GM23338 (cell line): ENCODE measurements around the gene ST3GAL2. TPM values are rescaled to one million over a fixed set of nuclear protein-coding genes. Genes with fewer than 3 reads are reported as not detected.

ENCODE experiments used
- ATAC-seq: fragments of 200-7000 bp; cut with Tn5 transposase; 3 replicates; pipeline ENCODE4 v1.9.1; 2020
- DNase-seq: peaks from one replicate; pipeline ENCODE4 v3.0.0-alpha.2; 2015; ENCODE audit warnings: low spot score
- H2AFZ ChIP-seq: fragments of 200-600 bp; sonication (generic); 2 replicates; pipeline ENCODE4 v1.8.0; 2016; ENCODE audit warnings: antibody characterized with exemption, mild to moderate bottlenecking, moderate library complexity
- H3F3A ChIP-seq: fragments of 200-600 bp; sonication (generic); replicated peaks from 2 replicates; pipeline ENCODE4 v1.8.0; 2017; ENCODE audit warnings: antibody characterized with exemption, mixed run types, low read depth
- H3K27ac ChIP-seq: fragments of 200-600 bp; sonication (generic); 2 replicates; pipeline ENCODE4 v1.6.1; 2016; ENCODE audit warnings: low read depth
- H3K27me3 ChIP-seq: fragments of 200-600 bp; sonication (generic); 2 replicates; pipeline ENCODE4 v1.8.0; 2016; ENCODE audit warnings: mild to moderate bottlenecking, mixed run types, moderate library complexity; ENCODE audit not compliant: insufficient read depth
- H3K36me3 ChIP-seq: fragments of 200-600 bp; sonication (generic); 2 replicates; pipeline ENCODE4 v1.8.0; 2016; ENCODE audit warnings: mild to moderate bottlenecking; ENCODE audit not compliant: insufficient read depth
- H3K4me1 ChIP-seq: fragments of 200-600 bp; sonication (generic); 2 replicates; pipeline ENCODE4 v1.8.0; 2016; ENCODE audit warnings: mild to moderate bottlenecking, moderate library complexity; ENCODE audit not compliant: insufficient read depth
- H3K4me2 ChIP-seq: fragments of 200-600 bp; sonication (generic); 2 replicates; pipeline ENCODE4 v1.7.1; 2017; ENCODE audit warnings: mixed run types
- H3K4me3 ChIP-seq: fragments of 200-600 bp; sonication (generic); 2 replicates; pipeline ENCODE4 v1.6.1; 2016; ENCODE audit warnings: mixed run types
- H3K79me2 ChIP-seq: fragments of 200-600 bp; sonication (generic); replicated peaks from 2 replicates; pipeline ENCODE4 v1.8.0; 2017; ENCODE audit warnings: mild to moderate bottlenecking; ENCODE audit not compliant: insufficient read depth
- H3K9me2 ChIP-seq: fragments of 200-600 bp; sonication (generic); 2 replicates; pipeline ENCODE4 v1.8.0; 2017; ENCODE audit not compliant: insufficient read depth
- H4K20me1 ChIP-seq: fragments of 200-600 bp; sonication (generic); replicated peaks from 2 replicates; pipeline ENCODE4 v1.8.0; 2017; ENCODE audit warnings: mild to moderate bottlenecking; ENCODE audit not compliant: insufficient read depth
- H3K27ac Mint-ChIP-seq: 2 replicates; pipeline ENCODE4 v1.8.0; 2020; ENCODE audit warnings: inconsistent platforms, mild to moderate bottlenecking, moderate library complexity, mixed read lengths
- H3K27me3 Mint-ChIP-seq: 3 replicates; pipeline ENCODE4 v1.8.0; 2022; ENCODE audit warnings: low read depth, mild to moderate bottlenecking, moderate library complexity, mixed read lengths, inconsistent platforms; ENCODE audit not compliant: insufficient read depth, poor library complexity
- H3K36me3 Mint-ChIP-seq: 3 replicates; pipeline ENCODE4 v1.8.0; 2021; ENCODE audit warnings: low read depth, mild to moderate bottlenecking, inconsistent platforms, moderate library complexity, mixed read lengths
- H3K4me1 Mint-ChIP-seq: 3 replicates; pipeline ENCODE4 v1.8.0; 2020; ENCODE audit warnings: mild to moderate bottlenecking, inconsistent platforms, mixed read lengths
- H3K4me3 Mint-ChIP-seq: 3 replicates; pipeline ENCODE4 v1.8.0; 2021; ENCODE audit warnings: moderate library complexity, mild to moderate bottlenecking, inconsistent platforms, mixed read lengths
- H3K9me3 Mint-ChIP-seq: 3 replicates; pipeline ENCODE4 v1.8.0; 2020; ENCODE audit warnings: moderate library complexity, mild to moderate bottlenecking, inconsistent platforms, mixed read lengths
- CREB1 ChIP-seq: fragments of 250-450 bp; sonication (Bioruptor Pico); IDR thresholded peaks from 2 replicates; pipeline ENCODE4 v1.5.0; 2020; ENCODE audit warnings: low read depth, mild to moderate bottlenecking, moderate library complexity
- CTCF ChIP-seq, 2 experiments: fragments of 200-600 bp in 1 of 2; sonication (generic) in 1 of 2; conservative IDR thresholded peaks; 2 replicates each; pipeline versions ENCODE4 v1.5.1 to v1.6.1; 2016 to 2017; ENCODE audit warnings: antibody characterized with exemption in 2 of 2, low read depth in 2 of 2, mild to moderate bottlenecking in 2 of 2, moderate library complexity in 1 of 2
- NANOG ChIP-seq: IDR thresholded peaks from 2 replicates; pipeline ENCODE4 v1.6.1; 2016; ENCODE audit warnings: antibody characterized with exemption, borderline replicate concordance
- ZNF114 ChIP-seq: fragments of 250-450 bp; sonication (Bioruptor Pico); IDR thresholded peaks from 2 replicates; pipeline ENCODE4 v1.5.0; 2020; ENCODE audit warnings: mild to moderate bottlenecking, moderate library complexity
- ZNF331 ChIP-seq: fragments of 250-450 bp; sonication (Bioruptor Pico); IDR thresholded peaks from 2 replicates; pipeline ENCODE4 v1.5.0; 2020; ENCODE audit warnings: low read depth, mild to moderate bottlenecking, moderate library complexity
- polyA plus RNA-seq: library from polyadenylated mRNA; unstranded; fragments of >200 nt; fragmentation: Nextera tagmentation; extraction: Ambion mirVana; gene quantifications from 2 replicates; pipeline ENCODE4 v1.2.1, GENCODE V29; 2016
- total RNA-seq: library from RNA; depleted of rRNA; stranded (reverse); fragments of >200 nt; shearing (Covaris generic); gene quantifications from 2 replicates; pipeline ENCODE4 v1.2.3, GENCODE V29; 2014
- TF ChIP-seq, protein P1 (sequence below): IDR thresholded peaks from one replicate; pipeline ENCODE4 v1.6.1; 2018; ENCODE audit warnings: antibody characterized with exemption; ENCODE audit not compliant: unreplicated experiment

ST3GAL2 gene
- total and polyA plus RNA-seq, 2 experiments from 2014 or later = 12.3 to 39.8 TPM

- Histone ChIP-seq H3K79me2 (no peaks in the 10 kb centered on the region), H3F3A (no peaks in the 10 kb centered on the region; the same call in none of the 2 replicates), H3K4me3 (no peak overlapping the region), H3K27me3 (no peaks in the 10 kb centered on the region), H4K20me1 (no peaks in the 10 kb centered on the region; the same call in 1 of the 2 replicates), H3K9me2 (no peaks in the 10 kb centered on the region), H3K36me3 (peaks cover 12% of the 10 kb centered on the region; the same call in 1 of the 2 replicates), H3K27ac (no peak overlapping the region), H3K4me2 (no peak overlapping the region), H3K4me1 (no peaks in the 10 kb centered on the region), H2AFZ (no peak overlapping the region)
- DNase-seq (no peak), ATAC-seq (no peak)
- Mint-ChIP-seq H3K27ac (no peak overlapping the region), H3K27me3 (peaks cover 8% of the 10 kb centered on the region), H3K36me3 (peaks cover 27% of the 10 kb centered on the region), H3K4me3 (no peak overlapping the region), H3K9me3 (no peaks in the 10 kb centered on the region), H3K4me1 (no peaks in the 10 kb centered on the region)
- TF ChIP-seq CTCF (conservative IDR thresholded peaks at IDR 0.05; ENCODE audit: low read depth in 2 of 2) (no peak), NANOG (no peak), ZNF331 (no peak)
Observed at GRCh38 chr16:70391446-70391845, 47.5 kb downstream of the ST3GAL2 start.

DNA sequence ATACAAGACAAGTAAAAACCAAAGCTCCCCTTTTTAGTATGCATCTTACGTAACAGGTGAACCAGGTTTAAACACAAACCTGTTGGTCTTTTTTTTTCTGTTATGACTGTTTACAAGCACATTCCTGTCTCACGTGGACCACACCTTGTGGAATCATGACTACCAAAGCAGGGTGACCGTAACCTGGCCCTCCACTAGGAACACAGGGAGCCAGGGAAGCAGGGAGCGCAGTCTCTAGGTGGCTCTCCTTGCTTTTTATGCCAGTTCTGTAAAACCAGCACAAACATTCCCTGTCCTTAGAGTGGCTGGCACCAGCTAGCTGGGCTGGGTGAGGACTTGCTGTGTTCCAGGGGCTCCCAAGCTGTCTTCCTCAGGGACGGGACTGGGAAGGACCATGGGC is 48.1 kb downstream of the ST3GAL2 start:
- Mint-ChIP-seq H3K9me3 (no peaks in the 10 kb centered on the region), H3K4me1 (no peaks in the 10 kb centered on the region), H3K4me3 (no peak overlapping the region), H3K36me3 (peaks cover 27% of the 10 kb centered on the region), H3K27ac (no peak overlapping the region), H3K27me3 (peaks cover 8% of the 10 kb centered on the region)
- H3K79me2 ChIP-seq = no peaks in the 10 kb centered on the region
- H3K27ac ChIP-seq = no peak overlapping the region
- H3K4me1 ChIP-seq = no peaks in the 10 kb centered on the region
- H3K4me3 ChIP-seq = no peak overlapping the region
- ATAC-seq (no peak), DNase-seq (no peak)
- H4K20me1 ChIP-seq = no peaks in the 10 kb centered on the region
- H3K4me2 ChIP-seq = no peak overlapping the region
- TF ChIP-seq, protein P1, sequence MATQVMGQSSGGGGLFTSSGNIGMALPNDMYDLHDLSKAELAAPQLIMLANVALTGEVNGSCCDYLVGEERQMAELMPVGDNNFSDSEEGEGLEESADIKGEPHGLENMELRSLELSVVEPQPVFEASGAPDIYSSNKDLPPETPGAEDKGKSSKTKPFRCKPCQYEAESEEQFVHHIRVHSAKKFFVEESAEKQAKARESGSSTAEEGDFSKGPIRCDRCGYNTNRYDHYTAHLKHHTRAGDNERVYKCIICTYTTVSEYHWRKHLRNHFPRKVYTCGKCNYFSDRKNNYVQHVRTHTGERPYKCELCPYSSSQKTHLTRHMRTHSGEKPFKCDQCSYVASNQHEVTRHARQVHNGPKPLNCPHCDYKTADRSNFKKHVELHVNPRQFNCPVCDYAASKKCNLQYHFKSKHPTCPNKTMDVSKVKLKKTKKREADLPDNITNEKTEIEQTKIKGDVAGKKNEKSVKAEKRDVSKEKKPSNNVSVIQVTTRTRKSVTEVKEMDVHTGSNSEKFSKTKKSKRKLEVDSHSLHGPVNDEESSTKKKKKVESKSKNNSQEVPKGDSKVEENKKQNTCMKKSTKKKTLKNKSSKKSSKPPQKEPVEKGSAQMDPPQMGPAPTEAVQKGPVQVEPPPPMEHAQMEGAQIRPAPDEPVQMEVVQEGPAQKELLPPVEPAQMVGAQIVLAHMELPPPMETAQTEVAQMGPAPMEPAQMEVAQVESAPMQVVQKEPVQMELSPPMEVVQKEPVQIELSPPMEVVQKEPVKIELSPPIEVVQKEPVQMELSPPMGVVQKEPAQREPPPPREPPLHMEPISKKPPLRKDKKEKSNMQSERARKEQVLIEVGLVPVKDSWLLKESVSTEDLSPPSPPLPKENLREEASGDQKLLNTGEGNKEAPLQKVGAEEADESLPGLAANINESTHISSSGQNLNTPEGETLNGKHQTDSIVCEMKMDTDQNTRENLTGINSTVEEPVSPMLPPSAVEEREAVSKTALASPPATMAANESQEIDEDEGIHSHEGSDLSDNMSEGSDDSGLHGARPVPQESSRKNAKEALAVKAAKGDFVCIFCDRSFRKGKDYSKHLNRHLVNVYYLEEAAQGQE = no peak
- TF ChIP-seq NANOG = no peak
- TF ChIP-seq ZNF331 = no peak
- TF ChIP-seq CREB1 (CRISPR knock-in tag) = no peak
- TF ChIP-seq ZNF114 (CRISPR knock-in tag) = no peak
- no peaks in the 10 kb centered on the region for H3K9me2 ChIP-seq
- H3K27me3 ChIP-seq = no peaks in the 10 kb centered on the region
- H2AFZ ChIP-seq = no peak overlapping the region
- H3K36me3 ChIP-seq = peaks cover 12% of the 10 kb centered on the region; the same call in 1 of the 2 replicates
- H3F3A ChIP-seq = no peaks in the 10 kb centered on the region; the same call in none of the 2 replicates
